ENCODE results near the gene ZNF511.
"Not testable (repeated sequence)": the region's sequence is repeated elsewhere in the genome, so short reads cannot be mapped to it uniquely, and the experiment has no call there.

The ZNF511 gene

DNA sequence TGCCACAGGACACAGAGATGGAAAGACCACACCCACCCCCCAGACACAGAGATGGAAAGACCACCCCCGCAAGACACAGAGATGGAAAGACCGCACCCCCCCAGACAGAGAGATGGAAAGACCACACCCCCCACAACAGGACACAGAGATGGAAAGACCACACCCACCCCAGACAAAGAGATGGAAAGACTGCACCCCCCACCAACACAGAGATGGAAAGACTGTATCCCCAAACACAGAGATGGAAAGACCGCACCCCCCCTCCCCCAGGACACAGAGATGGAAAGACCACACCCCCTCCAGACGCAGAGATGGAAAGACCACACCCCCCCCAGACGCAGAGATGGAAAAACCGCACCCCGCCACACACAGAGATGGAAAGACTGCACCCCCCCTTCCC, 8.0 kb downstream of the ZNF511 start:
- no peak for DNase-seq

DNA sequence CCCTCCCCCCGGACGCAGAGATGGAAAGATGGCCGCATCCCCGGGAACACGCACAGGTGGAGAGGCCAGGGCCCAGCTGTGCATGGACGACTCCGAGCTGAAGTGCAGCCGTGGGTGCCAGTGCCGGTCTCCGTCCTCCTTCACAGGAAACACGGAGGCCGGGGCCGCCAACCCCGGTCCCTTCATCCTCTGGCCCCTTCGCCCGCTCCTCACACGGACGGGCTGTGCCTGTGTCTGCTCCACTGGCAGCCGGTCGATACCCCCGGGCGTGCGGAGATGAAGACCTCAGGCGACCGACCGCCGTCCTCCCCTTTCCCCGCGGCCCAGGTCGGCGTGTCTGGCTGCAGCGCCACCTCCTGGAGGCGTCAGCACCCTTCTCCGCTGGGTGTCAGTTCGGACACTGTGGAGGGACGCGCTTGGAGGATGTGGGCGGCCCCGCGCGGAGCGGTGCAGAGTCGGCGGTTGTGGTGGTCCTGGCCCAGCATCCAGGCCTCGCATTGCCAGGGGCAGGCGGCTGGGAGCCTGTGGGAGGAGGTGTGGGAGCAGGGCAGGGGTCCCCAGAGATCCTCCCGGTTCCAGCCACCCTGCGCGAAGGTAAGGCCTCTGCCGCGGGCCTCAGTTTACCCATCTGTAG, 9.9 kb downstream of the ZNF511 start:
- DNase-seq = peak; percentile 14

DNA sequence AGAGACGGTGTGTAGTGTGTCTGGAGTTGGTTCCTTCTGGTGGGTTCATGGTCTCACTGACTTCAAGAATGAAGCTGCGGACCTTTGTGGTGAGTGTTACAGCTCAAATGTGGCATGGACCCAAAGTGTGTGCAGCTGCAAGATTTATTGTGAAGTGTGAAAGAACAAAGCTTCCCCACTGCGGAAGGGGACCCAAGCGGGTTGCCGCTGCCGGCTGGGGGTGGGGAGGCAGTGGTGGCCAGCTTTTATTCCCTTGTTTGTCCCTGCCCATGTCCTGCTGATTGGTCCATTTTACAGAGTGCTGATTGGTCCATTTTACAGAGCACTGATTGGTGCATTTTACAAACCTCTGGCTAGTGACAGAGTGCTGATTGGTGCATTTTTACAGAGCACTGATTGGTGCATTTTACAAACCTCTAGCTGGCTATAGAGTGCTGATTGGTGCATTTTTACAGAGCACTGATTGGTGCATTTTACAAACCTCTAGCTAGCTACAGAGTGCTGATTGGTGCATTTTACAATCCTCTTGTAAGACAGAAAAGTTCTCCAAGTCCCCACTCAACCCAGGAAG, 12.2 kb downstream of the ZNF511 start:
- not testable (repeated sequence) for DNase-seq

DNA sequence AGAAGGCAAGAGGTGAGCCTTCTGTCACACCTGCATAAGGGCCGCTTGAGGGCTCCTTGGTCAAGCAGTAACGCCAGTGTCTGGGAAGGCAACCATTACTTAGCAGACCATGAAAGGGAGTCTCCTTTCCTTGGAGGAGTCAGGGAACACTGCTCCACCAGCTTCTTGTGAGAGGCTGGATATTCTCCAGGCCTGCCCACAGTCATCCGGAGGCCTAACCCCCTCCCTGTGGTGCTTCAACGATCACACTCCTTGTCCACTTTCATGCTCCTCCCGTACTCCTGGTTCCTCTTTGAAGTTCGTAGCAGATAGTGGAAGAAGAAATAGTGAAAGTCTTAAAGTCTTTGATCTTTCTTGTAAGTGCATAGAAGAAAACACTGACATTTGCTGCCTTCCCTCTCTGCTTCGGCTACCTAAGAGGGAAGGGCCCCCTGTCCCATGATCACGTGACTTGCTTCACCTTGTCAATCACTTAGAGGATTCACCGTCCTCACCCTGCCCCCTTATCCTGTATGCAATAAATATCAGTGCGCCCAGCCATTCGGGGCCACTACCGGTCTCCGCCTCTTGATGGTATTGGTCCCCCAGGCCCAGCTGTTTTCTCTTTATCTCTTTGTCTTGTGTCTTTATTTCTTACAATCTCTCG, 13.5 kb downstream of the ZNF511 start:
- not testable (repeated sequence) for DNase-seq

DNA sequence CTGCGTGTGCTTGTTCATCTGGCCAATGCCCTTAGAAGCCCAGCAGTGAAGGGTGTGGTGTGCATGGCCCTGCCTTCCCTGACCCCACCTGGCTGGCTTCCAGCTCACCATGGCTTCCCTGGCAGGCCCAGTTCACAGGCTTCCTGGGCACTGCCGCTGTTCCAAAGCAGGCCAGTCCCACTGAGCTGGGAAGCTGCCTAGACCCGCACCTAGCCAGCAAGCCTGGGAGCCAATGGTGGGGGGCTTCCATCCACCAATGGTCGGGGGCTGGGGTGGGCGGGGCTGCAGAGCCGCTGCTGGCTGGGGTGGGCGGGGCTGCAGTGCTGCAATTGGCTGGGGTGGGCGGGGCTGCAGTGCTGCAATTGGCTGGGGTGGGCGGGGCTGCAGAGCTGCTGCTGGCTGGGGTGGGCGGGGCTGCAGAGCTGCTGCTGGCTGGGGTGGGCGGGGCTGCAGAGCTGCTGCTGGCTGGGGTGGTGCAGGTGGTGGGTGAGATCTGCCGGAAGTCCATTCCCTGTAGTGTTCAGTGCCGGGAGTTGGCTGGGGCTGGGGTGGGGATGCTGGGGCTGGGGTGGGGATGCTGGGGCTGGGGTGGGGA, 15.6 kb downstream of the ZNF511 start:
- DNase-seq = peak; percentile 40

DNA sequence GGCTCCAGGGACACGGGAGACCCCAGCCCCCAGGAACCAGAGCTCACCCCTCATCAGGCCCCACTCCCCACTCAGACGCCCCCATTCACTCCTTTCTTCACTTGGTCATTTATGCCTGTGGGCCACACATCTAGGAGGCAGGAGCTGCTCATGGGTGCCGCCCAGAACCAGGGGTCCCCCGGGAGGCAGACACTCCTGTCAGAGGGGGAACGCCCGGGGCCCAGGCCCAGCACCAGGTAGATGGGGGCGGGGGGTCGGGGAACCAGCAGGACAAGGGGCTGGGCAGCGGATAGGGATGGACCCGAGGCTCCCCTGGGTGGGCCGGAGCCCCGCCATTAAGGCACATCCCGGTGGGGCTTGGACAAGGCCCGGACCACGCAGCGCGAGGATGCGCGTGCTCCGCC, 16.1 kb downstream of the ZNF511 start:
- DNase-seq = no peak

DNA sequence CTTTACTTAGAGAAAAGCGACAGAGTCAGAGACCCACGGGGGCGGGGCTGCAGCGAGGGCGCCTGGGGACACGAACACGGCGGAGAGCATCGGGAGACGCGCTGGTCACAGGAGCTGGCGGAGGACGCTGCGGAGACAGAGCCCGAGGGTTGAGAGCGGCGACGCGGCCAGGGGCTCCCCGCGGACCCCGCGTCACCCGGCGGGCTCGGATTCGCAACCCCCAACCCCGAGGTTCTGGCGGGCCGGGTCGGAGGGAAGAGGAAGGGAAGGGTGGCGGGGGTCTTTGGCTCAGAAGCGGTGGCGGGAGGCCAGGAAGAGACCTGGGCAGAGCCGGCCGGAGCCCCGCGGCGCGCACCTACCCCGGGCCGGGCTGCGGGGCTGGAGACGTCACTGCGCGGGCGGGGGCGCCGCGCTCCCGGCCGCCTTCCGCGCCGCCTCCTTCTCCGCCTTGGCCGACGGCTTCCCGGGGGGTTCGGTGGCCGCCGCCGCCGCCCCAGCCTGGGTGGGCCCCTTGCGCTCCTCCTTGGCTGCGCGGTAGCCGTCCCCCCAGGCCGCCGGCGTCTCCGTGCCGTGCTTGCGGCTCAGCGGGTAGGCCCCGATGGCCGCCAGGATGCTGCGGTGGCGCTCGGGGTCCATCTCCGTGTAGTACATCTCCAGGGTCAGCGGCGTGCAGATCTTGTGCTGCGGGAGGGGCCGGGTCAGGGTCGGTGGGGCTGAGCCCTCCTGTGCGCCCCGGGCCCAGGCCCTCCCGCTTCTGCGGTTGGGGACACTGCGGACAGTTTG, 16.9 kb downstream of the ZNF511 start:
- no peak for DNase-seq

DNA sequence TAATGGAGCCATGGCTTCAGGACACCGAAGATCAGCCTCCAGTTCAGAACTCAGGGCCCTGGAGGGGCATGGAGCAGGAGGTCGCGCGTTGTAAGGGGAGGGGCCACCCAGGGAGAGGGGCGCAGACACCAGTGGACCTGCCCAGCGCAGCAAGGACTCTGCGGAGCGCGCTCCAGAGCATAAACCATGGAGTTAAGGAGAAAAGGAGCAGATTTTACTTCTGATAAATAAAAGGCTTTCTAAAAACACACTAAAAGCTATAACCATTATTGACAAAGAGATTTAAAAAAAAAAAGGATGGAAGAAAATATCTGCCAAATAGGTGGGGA, 17.5 kb downstream of the ZNF511 start:
- no peak for DNase-seq

DNA sequence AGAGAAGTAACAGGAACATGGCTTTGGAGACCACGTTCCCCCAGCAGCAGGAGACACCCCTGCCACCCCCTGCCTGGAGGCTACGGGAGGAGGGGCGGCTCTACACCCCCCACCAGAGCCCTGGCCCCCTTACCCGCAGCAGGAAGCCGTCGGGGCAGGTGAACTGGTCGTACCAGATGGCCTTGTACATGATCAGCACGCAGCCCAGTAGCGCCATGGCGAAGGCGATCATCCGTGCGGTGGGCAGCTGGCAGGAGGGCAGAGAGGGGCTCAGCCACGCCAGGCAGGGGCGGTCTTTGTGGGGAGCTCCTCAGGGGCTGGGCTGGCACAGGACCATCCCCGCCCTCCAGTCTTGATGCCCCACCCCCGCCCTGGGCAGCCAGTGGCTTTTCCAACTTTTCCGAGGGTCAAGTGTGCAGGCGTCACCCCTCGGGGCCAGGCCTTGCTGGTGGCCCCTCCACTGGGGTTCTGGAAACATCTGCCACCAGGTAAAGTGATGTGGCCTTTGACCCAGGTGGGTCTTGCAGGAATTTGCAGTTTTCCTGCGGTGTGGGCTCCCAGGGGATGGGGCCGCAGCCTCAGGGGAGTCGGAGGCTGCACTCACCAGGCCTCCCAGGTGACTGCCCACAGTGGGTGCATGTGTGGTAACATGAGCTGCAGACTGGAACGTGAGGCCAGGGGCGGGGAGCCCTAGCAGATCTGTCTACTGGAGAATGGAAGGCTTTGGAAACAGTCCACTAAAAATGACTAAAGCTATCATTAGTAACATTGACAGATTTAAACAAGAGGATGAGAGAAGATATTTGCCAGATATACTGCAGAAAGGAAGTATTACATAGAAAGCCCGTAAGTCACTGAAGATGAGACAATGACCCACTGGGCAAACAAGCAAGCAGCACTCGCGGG, 18.3 kb downstream of the ZNF511 start:
- no peak for DNase-seq

DNA sequence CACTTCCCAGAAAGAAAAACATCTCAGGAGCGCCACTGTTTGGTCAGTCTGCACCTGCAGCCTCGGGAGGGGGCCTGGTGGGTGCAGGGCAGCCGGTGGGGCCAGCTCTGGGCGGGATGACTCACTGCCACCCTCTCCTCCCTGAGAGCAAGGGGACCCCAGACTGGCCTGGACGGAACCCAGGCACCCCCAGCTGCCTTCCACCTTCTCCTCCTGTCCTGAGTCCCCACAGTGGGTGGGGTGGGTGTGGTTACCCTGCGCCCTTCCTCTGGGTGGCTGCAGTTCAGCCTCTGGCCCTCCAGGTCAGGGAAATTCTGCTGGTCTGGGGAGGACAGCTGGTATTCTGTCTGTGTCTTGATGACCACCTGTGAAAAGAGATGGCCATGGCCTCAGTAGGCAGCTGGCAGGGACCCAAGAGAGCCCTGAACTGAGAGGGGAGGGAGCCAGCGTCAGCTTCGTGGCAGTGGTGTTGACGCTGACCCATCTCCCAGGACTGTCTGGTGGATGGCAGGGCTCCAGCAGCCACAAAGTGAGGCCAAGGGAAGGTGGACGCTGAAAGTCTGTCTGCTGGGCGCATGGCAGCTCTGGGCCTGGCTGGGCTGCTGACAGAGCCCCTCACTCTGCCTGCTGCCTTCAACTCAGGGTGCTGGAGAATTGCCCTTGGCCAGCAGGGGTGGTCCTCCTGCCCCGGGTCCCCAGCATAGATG, 19.1 kb downstream of the ZNF511 start:
- DNase-seq = no peak

DNA sequence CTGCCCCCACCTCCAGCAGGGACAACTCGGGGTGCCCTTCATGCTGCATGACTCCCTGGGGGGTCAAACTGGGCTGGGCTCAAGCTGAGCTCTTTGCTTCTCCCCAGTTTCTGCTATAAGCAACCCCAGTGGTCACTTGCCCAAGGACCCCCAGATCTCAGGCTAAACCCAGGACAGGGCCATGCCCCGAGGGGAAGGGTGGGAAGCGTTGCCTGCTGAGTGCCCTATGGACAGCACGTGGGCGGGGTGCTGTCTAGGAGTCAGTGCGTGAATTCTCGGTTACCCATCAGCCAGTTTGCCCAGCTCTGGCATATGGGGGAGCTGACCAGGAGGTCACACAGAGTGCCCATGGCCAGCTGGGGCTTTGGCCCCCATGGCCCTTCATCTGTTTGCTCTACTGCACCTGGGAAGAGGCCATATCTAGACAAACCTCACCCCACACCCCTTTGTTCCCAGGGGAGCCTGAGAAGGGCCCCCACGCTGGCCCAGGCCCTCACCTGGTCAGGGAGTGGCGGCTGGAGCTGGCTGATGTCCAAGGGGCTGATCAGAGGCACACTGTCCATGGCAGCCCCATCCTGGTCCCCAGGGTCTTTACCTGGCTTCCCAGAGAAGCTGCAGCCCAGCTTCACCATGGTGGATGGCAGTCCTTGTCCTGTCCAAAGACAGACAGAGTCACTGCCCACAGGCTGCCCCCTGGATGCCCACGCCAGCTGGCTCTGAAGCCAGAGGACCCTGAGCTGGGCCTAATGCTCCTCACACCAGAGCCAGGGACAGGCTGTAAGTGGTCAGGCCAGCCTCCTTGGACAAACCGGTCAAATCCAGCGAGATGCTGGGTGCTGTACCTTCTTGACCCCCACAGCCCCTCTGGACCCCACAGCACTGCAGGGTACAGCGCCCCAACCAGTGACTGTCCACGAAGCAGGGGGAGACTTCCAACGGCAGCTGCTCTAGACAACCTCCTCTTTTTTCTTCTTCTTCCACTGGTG, 19.9 kb downstream of the ZNF511 start:
- DNase-seq = no peak

DNA sequence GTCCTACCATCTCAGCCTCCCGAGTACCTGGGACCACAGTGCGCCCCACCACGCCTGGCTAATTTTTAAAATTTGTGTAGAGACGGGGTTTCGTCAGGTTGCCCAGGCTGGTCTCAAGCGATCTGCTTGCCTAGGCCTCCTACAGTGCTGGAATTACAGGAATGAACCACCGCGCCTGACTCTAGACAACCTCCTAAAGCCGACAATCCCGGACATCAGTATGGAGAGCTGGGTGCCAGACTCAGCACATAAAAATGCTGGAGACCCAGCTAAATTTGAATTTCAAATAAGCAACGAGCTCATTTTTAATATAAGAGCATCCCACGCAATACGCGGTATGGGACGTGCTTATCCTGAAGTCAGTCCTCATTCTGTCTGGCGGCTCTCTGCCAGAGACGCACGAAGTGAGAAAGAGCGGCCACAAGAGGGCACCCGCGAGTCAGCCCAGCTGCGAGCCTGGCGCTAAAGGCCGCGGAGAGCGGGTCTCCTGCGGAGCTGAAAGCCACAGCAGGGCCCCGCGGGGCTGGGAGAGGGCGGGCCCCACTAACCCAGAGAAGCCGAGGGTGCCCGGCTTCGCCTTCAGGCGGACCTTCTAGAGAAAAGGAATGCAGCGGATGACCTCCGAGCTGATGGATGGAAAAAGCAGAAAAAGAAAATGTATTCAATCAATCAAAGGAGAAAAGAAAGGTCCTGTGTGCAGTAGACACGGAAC, 20.9 kb downstream of the ZNF511 start:
- DNase-seq = peak; percentile 60

DNA sequence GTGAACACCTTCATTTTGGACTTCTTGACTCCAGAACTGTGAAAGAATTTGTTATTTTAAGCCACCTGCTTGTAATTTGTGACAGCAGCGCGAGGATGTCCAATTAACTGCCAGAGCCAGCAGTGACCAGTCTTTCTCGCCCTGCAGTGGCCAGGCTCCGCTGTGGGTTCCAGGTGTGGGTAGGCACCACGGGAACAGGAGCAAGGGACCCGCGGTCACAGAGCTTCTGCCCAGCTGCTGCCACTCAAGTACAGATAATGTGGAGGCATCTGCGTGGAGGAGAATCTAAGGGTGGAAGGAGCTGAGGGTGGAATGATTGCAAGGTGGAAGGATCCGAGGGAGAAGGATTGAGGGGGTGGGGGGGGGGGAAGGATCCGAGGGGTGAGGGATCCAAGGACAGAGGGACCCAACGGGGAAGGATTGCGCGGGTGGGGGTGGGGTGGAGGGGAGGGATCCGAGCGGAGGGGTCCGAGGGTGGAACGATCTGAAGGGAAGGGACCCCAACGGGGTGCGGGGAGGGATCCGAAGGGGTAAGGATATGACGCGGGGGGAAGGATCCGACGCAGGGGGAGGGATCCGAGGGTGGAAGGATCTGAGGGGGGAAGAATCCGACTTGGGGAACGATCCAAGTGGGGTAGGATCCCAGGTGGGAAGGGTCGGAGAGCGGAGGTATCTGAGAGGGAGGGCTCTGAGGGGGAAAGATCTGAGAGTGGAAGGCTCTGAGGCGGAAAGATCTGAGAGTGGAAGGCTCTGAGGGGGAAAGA, 24.4 kb downstream of the ZNF511 start:
- no peak for DNase-seq

DNA sequence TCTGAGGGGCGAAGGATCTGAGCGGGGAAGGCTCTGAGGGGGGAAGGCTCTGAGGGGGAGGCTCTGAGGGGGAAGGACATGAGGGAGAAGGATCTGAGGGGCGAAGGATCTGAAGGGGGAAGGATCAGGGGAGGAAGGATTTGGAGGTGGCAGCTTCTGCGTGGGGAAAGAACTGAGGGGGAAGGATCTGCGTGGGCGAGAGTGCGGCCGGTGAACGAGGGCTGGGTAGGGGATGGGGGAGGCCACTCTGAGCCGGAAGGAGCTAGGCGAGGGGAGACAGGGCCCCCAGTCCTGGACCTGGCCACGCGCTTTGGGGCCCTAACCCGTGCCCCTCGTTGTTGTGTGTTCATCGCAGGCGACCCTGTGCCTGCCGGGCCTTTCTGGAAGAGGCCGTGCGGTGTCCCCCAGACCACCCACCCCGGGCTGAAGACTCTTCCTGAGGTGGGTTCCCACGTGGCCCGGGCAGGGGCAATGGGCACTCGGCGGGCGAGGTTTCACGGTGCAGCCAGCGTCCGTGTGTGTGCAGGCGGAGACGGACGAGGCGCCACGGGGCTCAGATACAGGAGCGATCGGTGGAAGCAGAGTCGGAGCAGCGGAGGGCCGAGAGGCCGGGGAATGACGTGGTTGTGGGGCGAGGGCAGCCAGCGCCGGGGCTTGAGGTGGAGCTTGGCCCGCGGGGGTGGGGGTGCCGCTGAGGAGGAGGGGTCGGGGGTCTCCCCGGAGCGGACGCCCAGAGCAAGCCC, 26.0 kb downstream of the ZNF511 start:
- DNase-seq = no peak

DNA sequence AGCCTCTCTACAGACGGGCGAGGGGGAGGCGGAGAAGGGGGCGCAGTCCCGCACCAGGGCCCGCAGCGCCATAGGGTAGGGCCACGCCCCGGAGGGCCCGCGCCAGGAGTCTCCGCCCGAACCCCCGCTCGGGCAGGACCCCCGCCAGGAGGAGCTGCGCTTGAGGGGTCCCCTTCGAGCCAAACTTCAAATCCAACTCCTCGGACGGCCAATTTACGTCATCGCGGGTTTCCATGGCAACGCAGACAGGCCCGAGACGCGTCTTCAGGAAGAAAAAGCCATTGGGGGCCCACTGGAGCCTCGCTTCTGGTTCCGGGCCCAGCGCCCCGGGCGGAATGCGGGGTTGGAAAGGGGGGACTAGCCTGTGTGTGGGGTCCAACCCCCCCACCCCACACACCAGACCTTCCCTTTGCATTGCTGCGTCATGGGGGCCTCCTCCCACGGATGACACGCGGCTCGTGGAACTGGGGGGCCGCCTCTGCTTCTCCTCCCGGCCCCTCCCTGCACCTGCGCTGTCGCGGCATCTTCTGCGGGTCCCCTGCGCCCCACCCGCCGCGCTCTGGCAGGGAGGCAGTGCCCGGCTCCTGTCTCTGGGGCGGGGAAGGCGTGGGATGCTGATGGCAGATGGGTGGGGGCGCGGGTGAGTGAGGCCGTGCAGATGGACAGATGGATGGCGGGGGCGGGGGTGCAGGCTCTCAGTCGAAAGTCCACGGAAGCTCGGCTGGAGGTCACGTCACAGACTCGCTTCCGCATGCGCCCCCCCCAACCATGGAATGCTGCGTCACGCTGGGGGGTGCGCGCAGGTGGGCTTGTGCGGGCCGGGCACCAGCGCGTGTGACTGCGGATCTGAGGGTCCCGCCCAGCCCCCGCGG, 26.8 kb downstream of the ZNF511 start:
- DNase-seq = no peak

DNA sequence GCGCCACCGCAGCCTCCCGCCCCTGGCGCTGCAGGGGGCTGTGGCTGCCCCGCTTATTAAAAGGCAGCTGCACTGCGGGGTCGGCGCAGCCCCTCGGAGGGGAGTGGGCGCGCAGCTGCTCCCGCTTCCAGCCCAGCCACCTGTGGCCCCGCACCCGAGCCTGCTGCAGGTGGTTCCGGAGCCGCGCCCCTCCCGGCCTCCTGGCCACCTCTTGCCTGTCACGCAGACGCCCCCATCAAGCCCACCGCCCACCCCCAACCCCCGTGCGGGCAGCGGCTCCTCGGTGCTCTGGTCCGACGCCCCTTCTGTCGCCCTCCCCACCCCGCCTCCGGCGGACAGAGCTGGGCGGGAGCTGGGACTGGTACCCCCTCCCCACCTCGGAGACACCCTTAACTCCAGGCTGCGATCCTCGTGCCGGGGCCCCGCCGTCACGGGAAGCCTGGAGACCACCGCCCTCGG, 27.4 kb downstream of the ZNF511 start:
- DNase-seq = no peak
